A549 treated with Hydrocortisone at 1 μM for 4 hours (cell line): Measurements from ENCODE around the gene RNU4-1. TPM values are rescaled to one million over a fixed set of nuclear protein-coding genes. Genes with fewer than 3 reads are reported as not detected.

ENCODE experiments used
- total RNA-seq: library from RNA; stranded (reverse); fragments of 200-300 nt; extraction: Qiagen RNA extraction; gene quantifications from 5 replicates; pipeline ENCODE4 v1.2.3, GENCODE V29; 2022

Gene RNU4-1
- total RNA-seq = 13.1 to 86.0 TPM in 2 of 5 replicates, not detected in the others

GRCh38 chr12:120292661-120293531 is at the start of gene RNU4-1:
TSS of gene RNU4-1 (minus strand) at chr12:120293237.

GRCh38 chr12:120327593-120327992 is 34.6 kb upstream of the RNU4-1 start, which contains the start of gene PLA2G1B:
TSS of gene PLA2G1B (minus strand) at chr12:120327779. CDS start at chr12:120327753, 26 bp downstream.

GRCh38 chr12:120301962-120302815 is 9.2 kb upstream of the RNU4-1 start, which contains the start of gene SIRT4:
TSS of gene SIRT4 (plus strand) at chr12:120302321. CDS start at chr12:120303562, 1,241 bp downstream.

DNA sequence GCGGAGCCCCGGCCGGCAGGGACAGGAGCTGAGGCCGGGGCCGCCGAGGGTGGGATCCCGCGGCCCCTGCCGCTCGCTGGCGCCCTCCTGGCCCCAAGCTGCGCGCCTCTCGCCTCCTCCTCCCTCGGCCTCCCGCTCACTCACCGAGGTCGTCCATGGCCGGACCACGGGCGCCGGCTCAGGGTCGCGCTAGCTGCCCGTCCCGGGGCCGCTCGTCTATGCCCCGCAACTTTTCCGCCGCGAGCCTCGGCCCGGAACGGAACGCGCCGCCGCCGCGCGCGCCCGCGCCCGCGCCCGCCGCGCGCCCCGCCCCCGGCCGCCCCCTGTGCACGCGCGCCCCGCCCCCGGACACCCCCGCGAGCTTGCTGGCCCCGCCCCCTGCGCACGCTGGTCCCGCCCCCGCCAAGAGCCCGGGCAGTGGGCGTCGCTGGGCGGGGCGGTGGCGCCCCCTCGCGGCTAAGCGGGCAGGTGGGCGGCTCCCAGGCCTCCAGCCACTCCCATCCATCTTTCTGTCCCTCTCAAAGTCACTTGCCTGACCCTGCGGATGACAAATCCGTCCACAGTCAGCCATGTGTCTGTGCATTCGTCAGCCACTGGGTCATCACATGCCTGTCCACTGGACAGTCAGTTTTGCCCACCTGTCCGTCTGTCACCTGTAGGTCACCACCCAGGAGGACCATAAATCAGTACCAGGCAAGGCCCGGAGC is 27.4 kb downstream of the RNU4-1 start, which contains the start of gene PXN:
Gene PXN, minus strand, starts transcription at position 258 of the 707 bp plus-strand sequence. Its CDS starts 101 bp downstream, at position 157.

Other genes with a start within 250 kb of the RNU4-1 start
- 78.3 to 82.8 TPM (median 81.4 TPM) in 5 replicates for gene RAB35, start 176.5 kb downstream of the RNU4-1 start, total RNA-seq
- 48.3 to 68.5 TPM (median 54.5 TPM) in 5 replicates for gene GCN1, start 98.5 kb downstream of the RNU4-1 start, total RNA-seq
- gene RPLP0, start 92.1 kb downstream of the RNU4-1 start, total RNA-seq = 3,464 to 3,625 TPM (median 3,504 TPM) in 5 replicates
- 194 to 252 TPM (median 228 TPM) in 5 replicates for gene PXN, start 27.5 kb downstream of the RNU4-1 start, total RNA-seq
- 13.0 to 143 TPM in 2 of 5 replicates, not detected in the others for gene RNU4-2, start 1.3 kb downstream of the RNU4-1 start, total RNA-seq
- gene SIRT4, start 9.1 kb upstream of the RNU4-1 start, total RNA-seq = 0.67 to 1.1 TPM (median 0.90 TPM) in 5 replicates
- gene PLA2G1B, start 34.5 kb upstream of the RNU4-1 start, total RNA-seq = not detected in 5 replicates
- 1.2 to 1.5 TPM (median 1.3 TPM) in 5 replicates for gene MSI1, start 75.9 kb upstream of the RNU4-1 start, total RNA-seq
- gene COX6A1, start 144.9 kb upstream of the RNU4-1 start, total RNA-seq = 610 to 874 TPM (median 842 TPM) in 5 replicates
- 74.0 to 86.7 TPM (median 77.2 TPM) in 5 replicates for gene TRIAP1, start 153.1 kb upstream of the RNU4-1 start, total RNA-seq
- gene GATC, start 153.2 kb upstream of the RNU4-1 start, total RNA-seq = 24.7 to 26.9 TPM (median 25.2 TPM) in 5 replicates
- gene SRSF9, start 176.5 kb upstream of the RNU4-1 start, total RNA-seq = 179 to 218 TPM (median 206 TPM) in 5 replicates
- gene DYNLL1, start 202.9 kb upstream of the RNU4-1 start, total RNA-seq = 575 to 655 TPM (median 585 TPM) in 5 replicates
- 26.5 to 32.0 TPM (median 28.9 TPM) in 5 replicates for gene COQ5, start 235.9 kb upstream of the RNU4-1 start, total RNA-seq
- gene RNF10, start 241.1 kb upstream of the RNU4-1 start, total RNA-seq = 99.0 to 110 TPM (median 103 TPM) in 5 replicates